ENCODE data around the gene WDR31. TPM values are rescaled to one million over a fixed set of nuclear protein-coding genes. Genes with fewer than 3 reads are reported as not detected.

WDR31 gene
- total RNA-seq, 1 donor from 2014 or later = 2.0 TPM

DNA sequence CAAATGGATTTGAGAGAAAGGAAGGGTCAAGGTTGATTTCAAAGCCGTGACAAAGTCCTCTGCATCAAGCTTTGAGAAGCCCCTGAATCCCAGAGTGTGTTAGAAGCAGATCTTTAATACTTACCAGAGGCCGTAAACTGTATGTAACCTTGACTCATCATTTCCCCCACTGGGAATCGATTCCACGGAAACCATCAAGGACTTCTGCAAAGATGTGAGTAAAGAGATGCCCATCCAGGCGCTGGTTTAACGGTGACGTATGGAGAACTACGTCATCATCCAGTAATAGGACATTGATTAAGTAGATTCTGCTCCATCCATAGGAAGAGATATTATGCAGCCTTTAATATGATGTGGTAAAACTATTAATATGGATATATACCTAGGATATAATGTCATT, 38.5 kb downstream of the WDR31 start:
- Histone ChIP-seq H3K27ac (no peak overlapping the region), H3K4me1 (no peaks in the 10 kb centered on the region), H3K4me3 (no peak overlapping the region), H3K9me3 (no peaks in the 10 kb centered on the region), H3K36me3 (no peaks in the 10 kb centered on the region), H3K27me3 (no peaks in the 10 kb centered on the region)
- no peak for DNase-seq (ENCODE audit: extremely low spot score in 2 of 2)
- no peak for TF ChIP-seq CTCF (IDR thresholded peaks at IDR 0.05)
- TF ChIP-seq POLR2A (IDR thresholded peaks at IDR 0.05) = no peak
- intact Hi-C loops (cut with DNase I) = no loop called here

DNA sequence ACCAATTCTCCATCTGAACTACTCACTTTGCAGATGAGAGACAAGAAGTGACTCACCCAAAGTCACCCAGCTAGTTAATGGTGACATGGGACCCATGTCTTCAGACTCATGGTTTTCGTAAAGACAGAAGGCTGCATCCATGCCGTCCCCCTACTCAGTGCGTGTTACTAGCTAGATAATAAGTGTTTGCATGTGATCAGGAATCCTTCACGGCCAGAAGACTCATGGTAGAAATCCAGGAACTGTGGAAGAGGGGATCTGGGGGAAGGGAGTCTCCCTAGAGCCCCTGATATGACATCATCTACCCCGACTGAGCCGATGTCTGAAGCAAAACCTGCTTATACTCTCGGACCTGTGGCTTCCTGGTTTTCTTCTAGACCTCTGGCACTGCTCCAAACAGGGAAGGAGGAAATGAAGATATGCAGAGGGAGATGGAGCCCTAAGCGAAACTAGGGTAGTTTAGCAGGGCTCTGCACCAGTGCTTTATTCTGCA, 40.2 kb downstream of the WDR31 start:
- Histone ChIP-seq H3K27ac (no peak overlapping the region), H3K4me1 (no peaks in the 10 kb centered on the region), H3K27me3 (no peaks in the 10 kb centered on the region), H3K36me3 (no peaks in the 10 kb centered on the region), H3K4me3 (no peak overlapping the region), H3K9me3 (no peaks in the 10 kb centered on the region)
- no peak for TF ChIP-seq CTCF (IDR thresholded peaks at IDR 0.05)
- no peak for TF ChIP-seq POLR2AphosphoS5 (IDR thresholded peaks at IDR 0.05; ENCODE audit: insufficient read depth in 1 of 2, low read depth in 1 of 2)
- TF ChIP-seq POLR2A (IDR thresholded peaks at IDR 0.05) = no peak
- DNase-seq (ENCODE audit: extremely low spot score in 2 of 2) = no peak
- intact Hi-C loops (cut with DNase I) = loop anchor here (5.0 kb wide), 1 partner anchor 633 kb away; no protein-coding TSS in a partner anchor

DNA sequence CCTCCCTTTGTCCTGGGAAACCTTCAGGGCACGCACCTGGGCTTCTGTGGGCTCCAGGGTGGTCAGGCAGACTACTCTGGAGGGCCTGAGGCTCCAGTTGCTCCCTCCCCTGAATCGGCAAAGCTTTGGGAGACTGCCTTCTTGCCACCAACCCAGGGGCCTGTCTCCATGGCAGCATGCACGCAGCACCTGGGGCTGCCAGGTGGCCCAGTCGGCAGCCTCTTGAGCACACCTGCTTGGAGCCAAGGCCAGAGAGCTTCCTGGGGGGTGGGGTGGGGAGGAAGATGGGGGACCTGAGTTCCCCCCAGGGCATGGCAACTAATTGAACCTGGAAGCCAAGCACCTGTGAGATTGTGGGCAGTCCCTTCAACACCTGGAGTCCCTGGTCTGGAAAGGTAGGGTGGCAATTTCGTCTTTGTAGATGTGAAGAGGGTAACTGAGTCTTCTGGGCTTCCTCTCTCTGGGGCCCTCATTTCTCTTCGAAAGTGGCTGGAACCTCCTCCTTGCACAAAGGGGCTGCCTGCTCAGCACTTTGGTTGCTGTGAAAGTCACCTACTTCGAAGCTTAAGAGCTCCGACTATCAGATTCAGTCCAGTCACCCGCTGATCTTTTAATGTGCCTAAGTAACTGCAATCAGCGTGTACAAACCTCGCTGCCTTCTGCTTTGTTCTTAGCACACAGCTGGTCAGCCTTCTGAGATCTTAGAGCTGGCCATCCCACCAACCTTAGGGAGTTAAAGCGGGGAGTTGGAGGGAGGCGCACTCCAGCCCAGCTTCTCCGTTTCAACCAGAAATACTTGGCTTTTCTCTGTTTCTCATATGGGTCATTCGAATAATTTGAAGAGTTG, 40.9 kb downstream of the WDR31 start:
- Histone ChIP-seq H3K27me3 (no peaks in the 10 kb centered on the region), H3K4me3 (no peak overlapping the region), H3K27ac (no peak overlapping the region), H3K4me1 (no peaks in the 10 kb centered on the region), H3K36me3 (no peaks in the 10 kb centered on the region), H3K9me3 (no peaks in the 10 kb centered on the region)
- TF ChIP-seq CTCF (IDR thresholded peaks at IDR 0.05) (no peak), POLR2AphosphoS5 (IDR thresholded peaks at IDR 0.05; ENCODE audit: insufficient read depth in 1 of 2, low read depth in 1 of 2) (no peak), POLR2A (IDR thresholded peaks at IDR 0.05) (no peak)
- intact Hi-C loops (cut with DNase I) = loop anchor here (5.0 kb wide), 1 partner anchor 632 kb away; no protein-coding TSS in a partner anchor
- DNase-seq (ENCODE audit: extremely low spot score in 2 of 2) = no peak

- Histone ChIP-seq H3K27me3 (no peaks in the 10 kb centered on the region), H3K4me3 (no peak overlapping the region), H3K4me1 (no peaks in the 10 kb centered on the region), H3K27ac (no peak overlapping the region), H3K9me3 (no peaks in the 10 kb centered on the region), H3K36me3 (no peaks in the 10 kb centered on the region)
- TF ChIP-seq POLR2AphosphoS5 (IDR thresholded peaks at IDR 0.05; ENCODE audit: insufficient read depth in 1 of 2, low read depth in 1 of 2) (no peak), POLR2A (IDR thresholded peaks at IDR 0.05) (no peak), CTCF (IDR thresholded peaks at IDR 0.05) (no peak)
- DNase-seq (ENCODE audit: extremely low spot score in 2 of 2) = no peak
- intact Hi-C loops (cut with DNase I) = loop anchor here (5.0 kb wide), 1 partner anchor 631 kb away; no protein-coding TSS in a partner anchor
Observed at GRCh38 chr9:113298311-113298710, 41.8 kb downstream of the WDR31 start.

All from vagina (tissue), 2 donors.